Body of pancreas (tissue), 4 donors: ENCODE results near the gene GSG1L. TPM values are rescaled to one million over a fixed set of nuclear protein-coding genes. Genes with fewer than 3 reads are reported as not detected.

ENCODE experiments used
- ATAC-seq: fragments of 150-250 bp; one replicate; pipeline ENCODE4 v1.9.1; 2016
- DNase-seq, 4 donors: peaks; one replicate each; pipeline ENCODE4 v3.0.0-alpha.2; 2019
- H3K27ac ChIP-seq, 4 donors: fragments of 200-600 bp; sonication (generic); 1 replicate in 3 of 4; 2 replicates in 1 of 4; pipeline versions ENCODE4 v1.5.1 to v1.6.1; 2016 to 2019; ENCODE audit warnings: mild to moderate bottlenecking in 1 of 4, mixed read lengths in 1 of 4, moderate library complexity in 1 of 4
- H3K27me3 ChIP-seq, 2 donors: fragments of 200-600 bp; sonication (generic); one replicate each; pipeline ENCODE4 v1.6.0; 2016; ENCODE audit warnings: mild to moderate bottlenecking in 1 of 2
- H3K36me3 ChIP-seq, 2 donors: fragments of 200-600 bp; sonication (generic); replicated peaks in 1 of 2; 2 replicates each; pipeline ENCODE4 v1.5.1; 2016; ENCODE audit warnings: low read depth in 2 of 2; ENCODE audit not compliant: insufficient read depth in 1 of 2
- H3K4me1 ChIP-seq: fragments of 200-600 bp; sonication (generic); one replicate; pipeline ENCODE4 v1.6.0; 2016
- H3K4me3 ChIP-seq, 2 donors: fragments of 200-600 bp; sonication (generic); 1 replicate in 1 of 2; 2 replicates in 1 of 2; pipeline ENCODE4 v1.5.1; 2016 to 2019
- H3K9me3 ChIP-seq, 3 donors: fragments of 200-600 bp; sonication (generic); 1 replicate in 2 of 3; 2 replicates in 1 of 3; pipeline ENCODE4 v1.5.1; 2016
- CTCF ChIP-seq, 7 experiments: fragments of 450-650 bp in 4 of 7; fragments of 200-600 bp in 3 of 7; sonication (generic) in 3 of 7; IDR thresholded peaks; one replicate each; pipeline ENCODE4 v1.5.1; 2016 to 2019; ENCODE audit warnings: antibody characterized with exemption in 7 of 7
- POLR2A ChIP-seq, 3 donors: fragments of 450-650 bp; IDR thresholded peaks; one replicate each; pipeline ENCODE4 v1.6.1; 2016; ENCODE audit warnings: antibody characterized with exemption in 3 of 3, mild to moderate bottlenecking in 2 of 3
- WGBS, 2 donors: methylation state at CpG; one replicate each; pipeline ENCODE4 v1.1.5; 2017; 5-methylcytosine and 5-hydroxymethylcytosine counted together
- intact Hi-C: fragments of 100-400 bp; cut with DNase I; formaldehyde crosslinking; loops from one replicate; pipeline ENCODE4 v1.15.1; 2023
- total RNA-seq, 2 donors: library from RNA; depleted of rRNA; stranded (reverse); fragments of >200 nt; gene quantifications; one replicate each; pipeline ENCODE4 v1.1.0, GENCODE V29; 2016

The GSG1L gene
- total RNA-seq, 2 donors from 2014 or later = not detected

- Histone ChIP-seq H3K4me3 (no peak overlapping the region), H3K27ac (no peak overlapping the region), H3K4me1 (peaks cover 10% of the 10 kb centered on the region), H3K27me3 (peaks cover 0 to 10% of the 10 kb centered on the region in 2 donors), H3K36me3 (no peaks in the 10 kb centered on the region), H3K9me3 (no peaks in the 10 kb centered on the region)
- intact Hi-C loops = no loop called here
- 12 to 31% methylated on average over 9 to 15 of the region's 15 CpGs for WGBS, 2 donors
- DNase-seq (no peak), ATAC-seq (no peak)
- TF ChIP-seq CTCF (IDR thresholded peaks at IDR 0.05) = no peak
Measured at GRCh38 chr16:28064706-28065249, 1.3 kb upstream of the GSG1L start.

DNA sequence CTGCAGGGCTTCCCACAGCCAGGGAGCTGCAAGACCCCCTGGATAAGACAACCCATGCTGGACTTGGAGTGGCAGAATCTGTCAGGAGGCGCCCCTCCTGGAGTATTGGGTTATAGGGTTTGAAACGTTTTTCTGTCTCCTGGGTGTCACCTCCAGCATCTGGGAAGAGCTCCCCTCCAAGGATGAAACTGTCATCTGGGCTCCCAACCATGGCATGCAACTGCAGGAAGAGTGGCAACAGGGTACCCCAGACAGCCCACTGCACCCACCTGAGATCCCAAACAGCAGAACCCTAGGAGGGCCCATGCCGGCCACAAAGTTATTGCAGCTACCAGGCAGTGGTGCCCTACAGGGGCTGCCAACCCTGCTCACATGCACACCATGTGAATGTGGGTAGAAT is 636 bp upstream of the GSG1L start:
- TF ChIP-seq POLR2A (IDR thresholded peaks at IDR 0.05) (no peak), CTCF (IDR thresholded peaks at IDR 0.05) (no peak)
- Histone ChIP-seq H3K4me3 (no peak overlapping the region), H3K36me3 (no peaks in the 10 kb centered on the region), H3K27me3 (peaks cover 0 to 10% of the 10 kb centered on the region in 2 donors), H3K9me3 (no peaks in the 10 kb centered on the region), H3K27ac (no peak overlapping the region), H3K4me1 (peaks cover 10% of the 10 kb centered on the region)
- WGBS, 2 donors = 27% methylated on average over 3 of the region's 3 CpGs; no CpG with 5 or more reads in 1 of the 2 donors
- DNase-seq (no peak), ATAC-seq (no peak)
- intact Hi-C loops = no loop called here

GRCh38 chr16:28062847-28063521 is 530 bp downstream of the GSG1L start:
- Histone ChIP-seq H3K36me3 (no peaks in the 10 kb centered on the region), H3K4me3 (no peak overlapping the region), H3K27ac (no peak overlapping the region), H3K27me3 (peaks cover 0 to 10% of the 10 kb centered on the region in 2 donors), H3K4me1 (peaks cover 10% of the 10 kb centered on the region), H3K9me3 (no peaks in the 10 kb centered on the region)
- 0 to 1% methylated on average over 1 to 52 of the region's 99 CpGs for WGBS, 2 donors
- no peak for TF ChIP-seq POLR2A (IDR thresholded peaks at IDR 0.05)
- no peak for TF ChIP-seq CTCF (IDR thresholded peaks at IDR 0.05)
- ATAC-seq (no peak), DNase-seq (no peak)
- intact Hi-C loops = no loop called here

- no peaks in the 10 kb centered on the region for H3K36me3 ChIP-seq
- no peak for TF ChIP-seq CTCF (IDR thresholded peaks at IDR 0.05)
- no peak for TF ChIP-seq POLR2A (IDR thresholded peaks at IDR 0.05)
- H3K9me3 ChIP-seq = no peaks in the 10 kb centered on the region
- no peak overlapping the region for H3K27ac ChIP-seq
- no peak for ATAC-seq
- peaks cover 0 to 10% of the 10 kb centered on the region in 2 donors for H3K27me3 ChIP-seq
- DNase-seq = no peak
- intact Hi-C loops = no loop called here
- H3K4me3 ChIP-seq = no peak overlapping the region
- WGBS, 2 donors = 9% methylated on average over 9 to 28 of the region's 39 CpGs
- peaks cover 10% of the 10 kb centered on the region for H3K4me1 ChIP-seq
Measured at GRCh38 chr16:28062261-28062846, 1.2 kb downstream of the GSG1L start.
